Choroid plexus epithelial cell (primary cell): ENCODE results near the gene MAP7.
A peak's percentile ranks its signal among the peaks of the same experiment; 100 is the strongest.

ENCODE experiments used
- DNase-seq: peaks from one replicate; pipeline ENCODE4 v3.0.0-alpha.2; 2010; ENCODE audit warnings: low read depth
- H3K4me3 ChIP-seq: 2 replicates; pipeline ENCODE4 v1.5.1; 2011; ENCODE audit warnings: low read depth, mild to moderate bottlenecking, control low read depth, low read length, moderate library complexity
- TF ChIP-seq, protein P1 (sequence below): conservative IDR thresholded peaks from 2 replicates; pipeline ENCODE4 v1.5.1; 2011; ENCODE audit warnings: low read depth, mild to moderate bottlenecking, control low read depth, inconsistent platforms, low read length, moderate library complexity

Gene MAP7

DNA sequence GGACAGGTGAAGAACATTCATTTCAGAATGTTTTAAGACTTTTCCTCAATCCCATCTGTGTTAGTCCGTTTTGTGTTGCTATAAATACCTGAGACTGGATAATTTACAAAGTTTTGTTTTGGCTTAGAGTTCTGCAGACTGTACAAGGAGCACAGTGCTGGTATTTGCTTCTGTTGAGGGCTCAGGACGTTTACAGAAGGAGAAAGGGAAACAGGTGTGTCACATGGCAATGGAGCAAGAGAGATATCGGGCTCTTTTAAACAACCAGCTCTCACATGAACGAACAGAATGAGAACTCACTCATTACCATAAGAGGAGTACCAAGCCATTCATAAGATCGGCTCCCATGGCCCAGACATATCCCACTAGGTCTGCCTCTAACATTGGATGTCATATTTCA is 16.7 kb downstream of the MAP7 start:
- H3K4me3 ChIP-seq, result no peak overlapping the region
- no peak for DNase-seq
- TF ChIP-seq, protein P1, sequence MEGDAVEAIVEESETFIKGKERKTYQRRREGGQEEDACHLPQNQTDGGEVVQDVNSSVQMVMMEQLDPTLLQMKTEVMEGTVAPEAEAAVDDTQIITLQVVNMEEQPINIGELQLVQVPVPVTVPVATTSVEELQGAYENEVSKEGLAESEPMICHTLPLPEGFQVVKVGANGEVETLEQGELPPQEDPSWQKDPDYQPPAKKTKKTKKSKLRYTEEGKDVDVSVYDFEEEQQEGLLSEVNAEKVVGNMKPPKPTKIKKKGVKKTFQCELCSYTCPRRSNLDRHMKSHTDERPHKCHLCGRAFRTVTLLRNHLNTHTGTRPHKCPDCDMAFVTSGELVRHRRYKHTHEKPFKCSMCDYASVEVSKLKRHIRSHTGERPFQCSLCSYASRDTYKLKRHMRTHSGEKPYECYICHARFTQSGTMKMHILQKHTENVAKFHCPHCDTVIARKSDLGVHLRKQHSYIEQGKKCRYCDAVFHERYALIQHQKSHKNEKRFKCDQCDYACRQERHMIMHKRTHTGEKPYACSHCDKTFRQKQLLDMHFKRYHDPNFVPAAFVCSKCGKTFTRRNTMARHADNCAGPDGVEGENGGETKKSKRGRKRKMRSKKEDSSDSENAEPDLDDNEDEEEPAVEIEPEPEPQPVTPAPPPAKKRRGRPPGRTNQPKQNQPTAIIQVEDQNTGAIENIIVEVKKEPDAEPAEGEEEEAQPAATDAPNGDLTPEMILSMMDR, result no peak

DNA sequence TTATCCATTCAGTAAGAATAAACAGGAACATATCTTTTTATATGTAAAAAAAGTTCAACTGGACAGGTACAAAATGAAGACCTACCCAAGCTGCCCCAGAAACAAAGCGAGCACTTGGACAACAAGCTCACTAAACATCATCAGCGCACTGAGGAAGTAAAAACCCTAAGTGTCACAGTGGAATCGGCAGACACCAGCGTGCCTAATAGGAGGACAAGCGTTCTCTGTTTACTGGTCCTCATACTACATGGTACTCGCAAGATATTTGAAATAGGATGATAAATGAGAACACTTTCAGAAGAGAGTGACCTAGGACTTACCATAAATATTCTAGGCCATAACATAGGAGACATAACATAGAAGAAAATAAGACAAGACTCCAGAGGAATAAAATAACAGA is 18.2 kb downstream of the MAP7 start:
- DNase-seq, result no peak
- H3K4me3 ChIP-seq, result no peak overlapping the region
- TF ChIP-seq, protein P1, result no peak

DNA sequence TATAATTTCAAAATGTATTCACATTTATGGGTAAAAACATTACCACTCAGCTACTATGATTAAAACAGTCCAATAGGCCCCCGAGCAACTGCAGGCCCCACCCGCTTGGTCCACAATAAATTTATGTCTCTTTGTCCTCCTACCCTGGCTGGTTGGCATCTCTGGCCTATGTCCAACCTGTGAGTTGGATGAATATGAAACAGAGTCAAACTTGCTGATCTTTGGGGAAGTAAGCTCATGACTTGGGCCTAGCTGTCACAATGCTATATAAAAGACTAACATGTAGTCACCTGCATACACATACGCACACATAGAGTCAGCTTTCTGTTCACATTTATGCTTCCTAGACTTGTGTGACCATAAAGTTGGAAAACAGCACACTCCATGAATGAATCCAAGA is 20.5 kb downstream of the MAP7 start:
- DNase-seq, result no peak
- TF ChIP-seq, protein P1, result no peak
- H3K4me3 ChIP-seq, result no peak overlapping the region

DNA sequence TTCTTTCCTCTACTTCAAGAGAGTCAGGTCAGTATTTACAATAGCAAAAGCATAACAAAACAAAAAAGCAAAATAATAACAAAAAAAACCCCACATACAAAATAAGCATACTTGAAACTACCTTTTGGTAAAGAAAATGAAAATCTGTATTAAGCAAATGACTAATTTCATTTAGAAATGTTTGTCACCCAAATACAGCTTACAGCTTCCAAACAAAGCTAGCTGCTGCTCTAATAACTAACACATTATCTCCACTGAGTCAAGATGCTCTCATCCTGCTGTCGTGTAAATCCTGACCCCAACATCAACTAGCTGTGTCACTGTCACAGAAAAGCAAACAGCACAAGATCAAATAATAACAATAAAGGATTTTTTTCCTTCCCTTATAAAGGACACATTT is 21.7 kb downstream of the MAP7 start:
- H3K4me3 ChIP-seq, result no peak overlapping the region
- TF ChIP-seq, protein P1, result no peak
- no peak for DNase-seq

DNA sequence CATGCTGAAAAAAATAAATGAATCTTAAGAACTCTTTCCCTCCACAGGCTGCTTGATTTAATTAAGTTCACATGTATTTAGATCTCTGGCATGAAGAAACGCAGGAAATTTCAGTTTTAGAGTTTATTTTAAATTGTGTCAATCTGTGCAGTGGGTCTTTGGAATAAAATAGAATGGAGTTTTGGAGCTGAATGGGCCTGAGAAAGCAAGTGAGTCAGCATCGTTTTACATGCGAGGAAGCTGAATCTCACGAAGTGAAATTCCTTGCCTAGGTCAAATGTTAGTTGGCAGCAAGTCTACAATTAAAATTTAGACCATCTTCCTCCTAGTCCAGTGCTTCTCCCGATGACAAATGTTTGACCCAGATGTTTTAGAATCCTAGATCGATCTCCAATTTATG is 22.4 kb downstream of the MAP7 start:
- DNase-seq, result no peak
- H3K4me3 ChIP-seq, result no peak overlapping the region
- TF ChIP-seq, protein P1, result no peak

DNA sequence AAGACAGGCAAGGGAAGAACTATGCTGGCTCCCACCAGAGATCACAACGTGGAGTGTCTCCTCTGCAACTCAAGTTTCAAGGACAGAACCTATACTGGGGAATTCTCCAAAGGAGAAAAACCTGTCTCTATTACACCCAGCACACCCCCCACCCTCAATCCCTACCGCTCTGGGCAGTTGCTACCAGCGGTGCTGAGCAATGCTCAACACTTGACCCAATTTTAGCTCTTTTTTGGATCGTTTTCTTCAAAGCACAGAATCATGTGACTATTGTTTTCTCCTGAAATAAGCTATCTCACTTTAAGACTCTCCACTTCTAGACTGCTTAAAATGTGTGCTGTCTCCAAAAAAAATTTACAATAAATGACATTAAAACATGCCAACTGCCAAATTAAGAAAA is 23.3 kb downstream of the MAP7 start:
- H3K4me3 ChIP-seq, result no peak overlapping the region
- DNase-seq, result no peak
- TF ChIP-seq, protein P1, result no peak

DNA sequence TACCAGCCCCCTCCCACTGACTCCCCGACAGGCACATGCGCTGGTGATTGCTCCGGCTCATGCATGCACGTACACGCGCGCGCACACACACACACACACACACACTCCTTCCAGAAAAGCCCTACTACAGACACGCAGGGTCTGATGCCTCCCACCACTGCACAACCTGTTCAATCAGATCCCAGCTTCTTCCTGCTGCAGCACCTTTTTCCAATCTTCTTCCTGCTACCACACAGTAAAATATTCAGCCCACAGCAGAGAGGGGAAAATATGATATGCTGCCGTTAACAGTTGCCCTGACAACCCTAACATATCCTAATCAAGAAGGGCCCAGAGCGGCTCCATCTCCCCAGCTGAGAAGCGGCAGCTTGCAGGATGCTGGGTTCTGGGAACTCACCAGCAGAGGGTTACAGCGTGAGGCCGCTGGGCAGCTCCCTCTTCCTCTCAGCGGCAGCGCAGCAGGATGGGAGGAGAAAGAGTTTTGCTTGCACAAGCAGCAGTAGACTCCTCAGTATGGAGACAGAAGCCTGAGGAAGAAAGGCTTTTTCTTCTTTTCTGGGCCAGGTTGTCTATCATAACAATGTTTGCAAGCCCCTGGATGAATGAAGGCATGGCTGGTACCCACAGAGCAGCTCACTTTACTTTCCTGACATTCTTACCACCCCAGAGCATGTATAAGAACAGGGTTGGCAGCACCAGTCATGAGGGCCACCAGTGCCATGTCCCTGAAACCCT is 23.9 kb downstream of the MAP7 start:
- H3K4me3 ChIP-seq, result no peak overlapping the region
- peak; percentile 87 for DNase-seq
- TF ChIP-seq, protein P1, result peak; percentile 74
